Stimulated activated CD8-positive, alpha-beta memory T cell treated with anti-CD3 and anti-CD28 coated beads, Interleukin-7, amount 100 ng/mL, for 24 hours (primary cell): Measurements from ENCODE around the gene SLC27A4.

Source experiments
- DNase-seq: peaks from one replicate; pipeline ENCODE4 v3.0.0-alpha.2; 2020; ENCODE audit warnings: low read depth

The SLC27A4 gene

GRCh38 chr9:128339761-128340690, at the start of gene SLC27A4:
TSS of gene SLC27A4 (plus strand) at chr9:128340527. CDS start at chr9:128343133, 2,606 bp downstream.
- DNase-seq, result peak; percentile 45

GRCh38 chr9:128292009-128292408, 48.3 kb upstream of the SLC27A4 start:
- no peak for DNase-seq

- DNase-seq, result no peak
These were observed 47.2 kb upstream of the SLC27A4 start for GRCh38 chr9:128293091-128293490.

- no peak for DNase-seq
These were observed 46.2 kb upstream of the SLC27A4 start for GRCh38 chr9:128294142-128294541.

- DNase-seq, result no peak
These were observed 43.7 kb upstream of the SLC27A4 start for GRCh38 chr9:128296340-128297220.

- DNase-seq, result no peak
These were observed 43.0 kb upstream of the SLC27A4 start for GRCh38 chr9:128297221-128297773.

GRCh38 chr9:128298535-128299482, 41.5 kb upstream of the SLC27A4 start:
- DNase-seq, result no peak

- DNase-seq, result no peak
These were observed 36.0 kb upstream of the SLC27A4 start for GRCh38 chr9:128304136-128304970.

GRCh38 chr9:128304971-128305288, 35.4 kb upstream of the SLC27A4 start:
- no peak for DNase-seq

- no peak for DNase-seq
These were observed 30.8 kb upstream of the SLC27A4 start for GRCh38 chr9:128309551-128309950.

GRCh38 chr9:128310461-128310860, 29.9 kb upstream of the SLC27A4 start:
- no peak for DNase-seq

GRCh38 chr9:128314697-128315096, 25.6 kb upstream of the SLC27A4 start:
- no peak for DNase-seq

GRCh38 chr9:128316421-128316820, 23.9 kb upstream of the SLC27A4 start:
- DNase-seq, result no peak

GRCh38 chr9:128317629-128318028, 22.7 kb upstream of the SLC27A4 start:
- DNase-seq, result no peak

GRCh38 chr9:128321343-128321742, 19.0 kb upstream of the SLC27A4 start:
- DNase-seq, result no peak

GRCh38 chr9:128321879-128322403, 18.4 kb upstream of the SLC27A4 start:
- DNase-seq, result no peak

- peak; percentile 87 for DNase-seq
These were observed 17.7 kb upstream of the SLC27A4 start, which contains the start of the genes COQ4 and TRUB2 for GRCh38 chr9:128322404-128323211. TSS of gene COQ4 (plus strand) at chr9:128322839. CDS start at chr9:128322859, 20 bp downstream. TSS of gene TRUB2 (minus strand) at chr9:128322447. CDS start at chr9:128322408, 39 bp downstream.

GRCh38 chr9:128323212-128323730, 17.1 kb upstream of the SLC27A4 start:
- DNase-seq, result no peak

GRCh38 chr9:128323791-128324190, 16.5 kb upstream of the SLC27A4 start:
- DNase-seq, result no peak
